NCI-H1694 treated with DMSO at 0.1 percent for 48 hours (cell line): ENCODE results near the gene ADAMTSL3.
"Not testable (repeated sequence)": the region's sequence is repeated elsewhere in the genome, so short reads cannot be mapped to it uniquely, and the experiment has no call there.

Experiments
- DNase-seq: peaks from one replicate; lab custom pipeline; 2025; lab: John Stamatoyannopoulos, UW

ADAMTSL3 gene

GRCh38 chr15:83698294-83698693 lies 44.4 kb downstream of the ADAMTSL3 start:
- no peak for DNase-seq

- no peak for DNase-seq
Observed at GRCh38 chr15:83699028-83699427, 45.1 kb downstream of the ADAMTSL3 start.

- DNase-seq, result no peak
Observed at GRCh38 chr15:83700082-83700481, 46.2 kb downstream of the ADAMTSL3 start.

GRCh38 chr15:83702314-83702713 lies 48.4 kb downstream of the ADAMTSL3 start:
- DNase-seq, result not testable (repeated sequence)

- DNase-seq, result no peak
Observed at GRCh38 chr15:83708328-83708727, 54.4 kb downstream of the ADAMTSL3 start.

- no peak for DNase-seq
Observed at GRCh38 chr15:83709241-83709640, 55.3 kb downstream of the ADAMTSL3 start.

- no peak for DNase-seq
Observed at GRCh38 chr15:83709811-83710210, 55.9 kb downstream of the ADAMTSL3 start.

- DNase-seq, result no peak
Observed at GRCh38 chr15:83710452-83710851, 56.5 kb downstream of the ADAMTSL3 start.

GRCh38 chr15:83711236-83711635 lies 57.3 kb downstream of the ADAMTSL3 start:
- no peak for DNase-seq

- no peak for DNase-seq
Observed at GRCh38 chr15:83713242-83713641, 59.3 kb downstream of the ADAMTSL3 start.

GRCh38 chr15:83714939-83715628 lies 61.2 kb downstream of the ADAMTSL3 start:
- no peak for DNase-seq

GRCh38 chr15:83716605-83717004 lies 62.7 kb downstream of the ADAMTSL3 start:
- DNase-seq, result no peak

- no peak for DNase-seq
Observed at GRCh38 chr15:83717010-83717409, 63.1 kb downstream of the ADAMTSL3 start.

GRCh38 chr15:83720468-83720867 lies 66.5 kb downstream of the ADAMTSL3 start:
- DNase-seq, result no peak

- DNase-seq, result no peak
Observed at GRCh38 chr15:83721031-83721430, 67.1 kb downstream of the ADAMTSL3 start.

- DNase-seq, result no peak
Observed at GRCh38 chr15:83721981-83722380, 68.1 kb downstream of the ADAMTSL3 start.

GRCh38 chr15:83723216-83723615 lies 69.3 kb downstream of the ADAMTSL3 start:
- DNase-seq, result no peak

GRCh38 chr15:83732196-83732595 lies 78.3 kb downstream of the ADAMTSL3 start:
- DNase-seq, result no peak

GRCh38 chr15:83732770-83733169 lies 78.8 kb downstream of the ADAMTSL3 start:
- DNase-seq, result no peak

GRCh38 chr15:83733206-83733605 lies 79.3 kb downstream of the ADAMTSL3 start:
- no peak for DNase-seq

- no peak for DNase-seq
Observed at GRCh38 chr15:83733691-83734090, 79.8 kb downstream of the ADAMTSL3 start.

GRCh38 chr15:83734487-83734886 lies 80.6 kb downstream of the ADAMTSL3 start:
- DNase-seq, result no peak

GRCh38 chr15:83739629-83740028 lies 85.7 kb downstream of the ADAMTSL3 start:
- no peak for DNase-seq

GRCh38 chr15:83745771-83746170 lies 91.8 kb downstream of the ADAMTSL3 start:
- DNase-seq, result no peak
